Measurements from ENCODE around the gene TBC1D30.
"Not testable (repeated sequence)": the region's sequence is repeated elsewhere in the genome, so short reads cannot be mapped to it uniquely, and the experiment has no call there.

TBC1D30 gene

DNA sequence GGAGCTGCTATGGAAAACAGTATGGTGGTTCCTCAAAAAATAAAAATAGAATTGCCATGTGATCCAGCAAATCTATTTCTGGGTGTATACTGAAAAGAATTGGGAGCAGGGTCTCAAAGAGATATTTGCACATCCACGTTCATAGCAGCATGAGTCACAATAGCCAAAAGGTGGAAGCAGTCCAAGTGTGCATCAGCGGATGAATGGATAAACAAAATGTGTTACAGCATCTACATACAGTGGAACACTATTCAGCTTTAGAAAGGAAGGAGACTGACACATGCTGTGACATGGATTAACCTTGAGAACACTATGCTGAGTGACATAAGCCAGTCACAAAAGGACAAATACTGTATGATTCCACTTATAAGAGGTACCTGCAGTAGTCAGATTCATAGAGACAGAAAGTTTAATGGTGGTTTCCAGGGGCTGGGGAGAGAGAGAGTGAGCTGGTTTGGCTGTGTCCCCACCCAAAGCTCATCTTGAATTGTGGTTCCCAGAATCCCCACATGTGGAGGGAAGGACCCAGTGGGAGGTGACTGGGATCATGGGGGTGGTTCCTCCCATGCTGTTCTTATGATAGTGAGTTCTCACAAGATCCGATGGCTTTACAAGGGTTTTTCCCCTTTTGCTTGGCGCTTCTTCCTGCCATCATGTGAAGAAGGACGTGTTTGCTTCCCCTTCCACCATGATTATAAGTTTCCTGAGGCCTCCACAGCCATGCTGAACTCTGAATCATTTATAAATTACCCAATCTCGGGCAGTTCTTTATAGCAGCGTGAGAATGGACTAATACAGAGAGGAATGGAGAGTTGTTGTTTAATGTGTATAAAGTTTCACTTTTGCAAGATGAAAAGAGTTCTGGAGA lies 17.6 kb upstream of the TBC1D30 start:
- DNase-seq: no peak

DNA sequence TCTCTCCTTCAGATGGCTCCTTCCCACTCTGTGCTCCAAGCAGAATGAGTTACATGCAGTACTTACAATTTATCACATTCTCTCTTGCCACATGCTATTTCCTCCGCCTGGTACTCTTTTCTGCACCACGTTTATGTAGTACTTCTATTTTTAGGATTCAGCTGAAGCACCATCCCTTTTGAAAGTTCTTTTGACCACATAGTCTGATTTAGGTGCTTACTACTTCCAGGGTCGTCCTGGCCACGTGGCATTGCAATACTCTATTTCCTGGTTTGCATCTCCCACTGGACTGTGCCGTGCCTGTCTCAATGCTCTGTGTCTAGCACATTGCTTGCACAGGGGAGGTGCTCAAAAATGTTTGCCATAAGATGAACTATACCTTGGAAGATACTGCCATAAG lies 16.3 kb upstream of the TBC1D30 start:
- DNase-seq: no peak

DNA sequence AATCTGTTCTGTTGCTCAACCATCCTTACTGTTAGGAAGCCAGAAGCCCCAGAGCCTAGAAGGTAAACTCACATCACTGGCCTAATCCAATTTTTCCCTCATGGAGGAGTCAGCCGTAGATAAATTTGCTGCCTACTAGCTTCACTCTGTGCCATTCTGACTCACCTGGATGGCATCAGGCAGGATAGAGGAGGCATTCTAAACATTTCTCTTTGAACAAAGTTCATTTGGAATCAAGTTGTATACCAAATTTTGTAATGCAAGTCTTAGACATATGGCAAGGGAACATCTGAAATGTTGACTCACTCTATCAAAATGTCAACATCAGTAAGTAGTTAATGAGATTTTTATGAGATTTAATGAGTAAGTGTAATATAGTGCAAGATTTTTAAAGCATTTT lies 13.6 kb upstream of the TBC1D30 start:
- DNase-seq: no peak

DNA sequence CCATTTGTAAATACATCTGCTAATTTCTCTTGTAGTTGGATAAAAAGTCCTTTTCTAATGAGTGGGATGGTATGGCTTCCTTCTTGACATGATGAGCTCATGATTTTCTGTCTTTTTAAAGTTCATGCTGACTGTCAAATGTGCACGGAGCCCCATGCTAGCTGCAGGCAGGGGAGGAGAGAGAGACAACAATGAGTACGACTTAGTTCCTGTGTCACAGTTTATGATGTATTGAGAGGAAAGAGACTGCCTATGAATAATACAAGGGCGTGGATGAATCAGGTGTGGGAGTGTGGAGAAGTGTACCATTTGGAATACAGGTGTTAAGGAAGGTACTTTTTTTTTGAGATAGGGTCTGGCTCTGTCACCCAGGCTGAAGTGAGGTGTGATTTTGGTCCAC lies 10.7 kb upstream of the TBC1D30 start:
- no peak for DNase-seq

DNA sequence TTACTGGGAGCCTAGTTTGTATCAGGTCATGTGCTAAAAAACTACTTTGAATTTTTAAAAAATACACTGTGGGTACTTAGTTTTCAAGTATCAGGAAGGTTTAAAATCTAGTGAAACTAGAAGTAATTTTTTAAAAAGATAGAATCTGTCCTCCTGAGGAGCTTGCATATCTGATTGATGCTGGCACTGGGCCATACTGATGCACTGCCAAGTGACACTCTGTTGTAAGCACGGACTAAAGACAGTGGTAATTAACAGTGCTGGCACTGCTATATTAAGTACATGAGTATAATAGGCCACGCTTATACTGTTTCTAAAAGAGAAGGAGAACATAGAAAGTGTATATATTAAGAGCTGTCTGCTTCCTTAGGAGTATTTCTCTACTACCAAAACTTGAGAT lies 10.0 kb upstream of the TBC1D30 start:
- DNase-seq: no peak

DNA sequence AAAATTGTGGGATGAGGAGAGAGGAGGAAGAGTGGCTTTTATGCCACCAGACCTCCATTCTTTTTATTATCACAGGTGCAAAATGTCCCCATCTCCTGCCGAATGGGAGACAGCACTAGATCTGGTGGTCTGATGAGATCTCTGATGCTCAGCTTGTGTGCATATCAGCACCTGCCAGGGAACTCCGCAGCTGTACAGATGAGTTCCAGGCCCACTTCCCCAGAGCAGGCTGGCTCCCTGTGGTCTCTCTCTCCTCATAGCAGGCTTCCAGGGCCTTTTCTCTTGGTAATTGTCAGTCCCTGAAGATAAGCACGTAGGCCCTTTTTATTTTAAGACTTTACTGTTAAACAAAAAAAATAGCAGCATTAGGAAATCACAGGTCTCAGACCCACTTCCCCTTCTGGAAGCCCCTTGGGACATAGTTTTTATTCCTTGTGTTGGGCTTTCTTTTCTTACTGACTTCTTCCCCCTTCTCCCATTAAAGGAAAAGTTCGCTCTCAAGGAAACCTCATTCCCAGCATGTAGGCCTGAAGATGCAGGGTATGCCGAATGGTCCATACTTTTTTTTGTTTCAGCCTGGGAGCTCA lies 4.5 kb upstream of the TBC1D30 start:
- DNase-seq: no peak

DNA sequence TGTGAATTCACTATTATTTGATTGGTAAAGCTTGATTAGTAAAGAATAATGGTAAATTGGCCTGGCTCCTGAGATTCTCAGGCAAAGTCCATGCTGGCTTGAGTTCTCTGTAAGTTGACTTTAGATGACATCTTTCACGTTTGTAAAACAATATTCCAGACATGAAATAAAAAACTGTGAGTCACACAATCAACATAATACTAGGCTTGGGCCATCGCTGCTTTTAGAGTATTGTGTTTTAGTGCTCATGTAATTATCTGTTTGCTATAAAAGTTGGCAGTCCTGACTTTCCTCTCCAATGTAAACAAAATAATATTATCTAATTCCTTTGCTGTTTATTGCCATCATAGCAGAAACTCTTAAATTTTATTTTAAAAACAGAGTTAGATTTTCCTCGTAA lies 3.9 kb upstream of the TBC1D30 start:
- DNase-seq: no peak

DNA sequence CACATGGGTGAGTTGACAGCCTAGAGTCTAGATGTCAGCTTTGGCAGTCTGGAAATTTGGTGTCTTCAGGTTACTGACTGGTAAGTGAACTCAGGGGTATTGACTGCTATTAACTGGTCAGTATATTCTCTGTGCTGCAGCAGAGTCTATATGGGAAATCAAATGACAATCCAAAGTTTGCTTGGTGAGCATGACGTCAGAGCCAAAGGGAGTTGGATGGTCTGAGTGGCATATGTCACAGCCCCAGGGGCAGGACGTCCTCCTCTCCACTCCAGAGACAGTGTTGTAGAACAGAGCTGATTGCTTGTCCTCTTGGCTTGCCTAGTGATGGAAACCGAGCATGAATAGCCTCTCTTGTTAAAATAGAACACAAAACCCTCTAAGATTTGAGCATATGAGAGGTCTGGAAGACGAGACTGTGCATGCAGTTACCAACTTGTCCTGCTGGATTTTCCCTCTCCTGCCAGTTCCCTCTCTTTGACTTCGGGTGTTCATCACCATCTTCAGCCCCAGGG lies 3.3 kb upstream of the TBC1D30 start:
- DNase-seq: no peak

DNA sequence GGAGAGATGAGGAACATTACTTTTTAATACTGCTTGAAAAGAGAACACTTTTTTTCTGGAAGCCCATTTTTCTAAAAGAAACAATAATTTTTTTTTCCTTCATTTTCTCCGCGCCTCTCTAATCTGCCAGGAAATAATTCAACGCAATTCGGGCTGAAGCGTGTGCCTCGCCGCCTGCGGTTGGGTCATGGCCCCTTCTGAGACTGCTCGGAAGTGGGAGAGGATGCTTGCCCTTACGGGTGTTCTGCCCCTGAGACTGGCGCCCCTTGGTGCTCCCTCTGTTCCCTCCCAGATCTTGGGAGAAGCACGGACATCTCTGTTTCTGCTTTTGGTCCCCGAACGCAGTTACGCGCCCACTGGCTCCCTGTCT lies 332 bp upstream of the TBC1D30 start:
- no peak for DNase-seq

DNA sequence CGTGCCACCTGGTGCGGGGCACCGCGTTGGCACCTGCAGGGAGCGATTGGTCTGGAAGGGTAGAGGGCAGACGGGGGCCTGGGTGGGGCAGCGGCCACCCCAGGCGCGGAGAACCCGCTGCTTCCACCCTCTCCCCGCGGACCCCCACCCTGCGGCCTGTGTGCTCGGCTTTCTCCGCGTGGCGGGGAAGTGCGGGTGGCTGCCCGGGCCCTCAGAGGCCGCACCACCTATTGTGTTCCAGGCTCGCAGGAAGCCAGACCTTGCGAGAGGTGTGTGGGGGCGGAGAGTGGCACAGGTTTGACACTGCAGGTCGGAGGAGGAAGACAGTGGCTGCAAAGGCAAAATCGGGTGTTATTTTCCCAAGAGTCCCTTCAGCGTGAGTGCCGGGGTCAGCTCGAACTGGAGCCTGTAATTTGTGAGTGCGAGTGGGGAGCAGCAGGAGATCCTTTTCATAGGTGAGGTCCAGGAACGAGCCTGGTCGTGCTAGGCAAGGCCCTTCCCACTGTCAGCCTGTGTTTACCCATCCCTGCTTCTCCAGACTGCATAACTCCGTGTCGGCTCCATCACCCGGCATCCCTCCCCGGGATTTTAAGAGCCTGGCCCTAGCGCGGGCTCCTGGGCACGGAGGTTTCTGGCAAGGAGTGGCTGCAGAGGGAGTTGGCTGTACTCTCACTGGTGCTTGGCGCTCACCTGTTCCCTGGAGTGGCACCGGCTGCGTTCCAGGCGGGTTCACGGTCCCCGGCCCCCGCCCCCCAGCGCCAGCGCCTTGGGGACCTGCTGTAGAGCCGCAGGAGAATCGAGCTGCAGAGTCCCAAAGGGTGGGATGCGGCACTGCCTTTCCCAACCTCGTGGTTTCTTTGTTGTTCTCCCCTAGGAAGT lies 935 bp downstream of the TBC1D30 start:
- DNase-seq: no peak

DNA sequence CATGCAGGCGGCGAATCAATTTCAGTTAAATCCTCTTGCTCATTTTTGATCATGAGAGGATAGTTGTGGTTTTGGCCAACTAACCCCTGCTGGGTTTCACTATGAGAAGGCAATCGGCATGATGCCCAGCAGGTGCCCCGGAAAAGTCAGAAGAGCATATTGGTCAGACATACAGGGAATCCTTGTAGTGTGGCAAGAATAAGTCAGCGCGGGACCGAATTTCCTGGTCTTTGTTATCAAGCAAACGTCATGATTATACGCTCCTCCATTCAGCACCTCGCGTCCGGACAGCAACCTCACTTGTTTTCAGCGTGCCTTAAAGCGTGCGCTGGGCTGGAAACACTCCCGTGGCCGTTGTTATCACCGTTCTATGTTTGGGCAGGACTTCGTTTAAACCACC lies 1.8 kb downstream of the TBC1D30 start:
- DNase-seq: no peak

DNA sequence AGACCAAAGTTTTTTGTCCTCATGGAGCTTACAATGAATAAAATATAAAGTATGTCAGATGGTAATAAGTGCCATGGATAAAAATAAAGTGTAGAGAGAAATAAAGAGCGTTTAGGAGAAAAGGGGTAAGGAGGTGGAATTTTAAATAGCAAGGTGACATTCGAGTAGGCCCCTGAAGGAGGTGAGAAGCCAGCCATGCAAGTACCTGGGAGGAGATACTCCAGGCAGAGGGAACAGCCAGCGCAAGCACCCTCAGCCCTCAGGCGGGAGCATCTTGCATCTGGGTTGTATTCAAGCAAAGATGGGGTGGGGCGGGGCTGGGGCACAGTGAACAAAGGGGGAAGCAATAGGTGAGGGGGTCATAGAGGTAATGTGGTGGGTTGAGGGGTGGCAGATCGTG lies 4.3 kb downstream of the TBC1D30 start:
- DNase-seq: no peak

DNA sequence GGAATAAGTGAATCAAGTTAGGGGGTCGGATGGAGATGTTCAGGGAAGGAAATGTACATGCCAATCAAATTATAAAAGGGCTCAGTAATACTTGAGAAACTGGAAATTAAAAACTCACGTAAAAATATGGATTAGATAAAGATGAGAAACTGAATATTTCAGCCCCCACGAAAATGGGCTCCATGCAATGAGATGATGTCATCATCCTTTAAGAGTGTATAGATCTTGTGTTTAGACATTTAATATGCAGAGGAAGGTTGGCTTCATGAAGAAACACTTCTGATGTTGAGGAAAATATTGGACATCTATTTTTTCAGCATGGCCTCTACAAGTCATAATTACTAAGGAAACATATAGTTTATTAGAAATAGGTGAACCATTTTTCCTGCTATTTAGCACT lies 9.5 kb downstream of the TBC1D30 start:
- no peak for DNase-seq

DNA sequence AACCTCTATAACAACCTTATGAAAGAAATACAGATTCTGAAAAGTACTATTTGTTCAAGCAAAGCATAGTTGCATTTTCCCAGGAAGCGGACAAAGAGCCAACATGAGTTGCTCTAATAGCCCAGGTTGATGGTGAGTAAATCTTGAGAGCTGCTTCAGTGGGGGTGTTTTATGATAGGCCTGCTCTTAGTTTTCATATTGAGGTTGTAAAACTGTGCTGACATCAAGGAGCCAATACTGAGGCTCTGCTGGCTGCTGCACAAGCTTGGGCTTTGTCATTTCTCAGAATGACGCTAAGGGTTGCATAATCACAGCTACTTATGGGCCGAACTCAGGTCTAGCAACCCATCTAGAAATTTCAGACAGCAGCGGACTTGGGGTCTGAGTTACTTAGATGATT lies 11.5 kb downstream of the TBC1D30 start:
- DNase-seq: no peak

DNA sequence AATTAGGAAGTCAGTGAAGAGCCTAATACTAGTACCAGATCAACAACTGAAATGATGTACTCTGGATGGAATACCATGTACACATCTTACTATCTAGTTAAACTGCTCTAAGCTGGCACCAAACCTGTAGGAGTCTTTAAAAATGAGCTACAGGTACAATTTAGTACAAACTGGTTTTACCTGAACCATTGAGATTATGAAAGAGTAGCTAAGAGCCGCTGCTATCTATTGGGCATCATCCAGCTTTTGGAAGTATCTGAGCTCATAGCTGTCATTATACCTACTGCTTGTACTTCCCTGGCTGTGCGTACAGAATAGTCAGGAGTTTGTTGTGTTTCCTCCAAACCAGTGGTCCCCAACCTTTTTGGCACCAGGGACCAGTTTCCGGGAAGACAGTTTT lies 12.4 kb downstream of the TBC1D30 start:
- DNase-seq: no peak

DNA sequence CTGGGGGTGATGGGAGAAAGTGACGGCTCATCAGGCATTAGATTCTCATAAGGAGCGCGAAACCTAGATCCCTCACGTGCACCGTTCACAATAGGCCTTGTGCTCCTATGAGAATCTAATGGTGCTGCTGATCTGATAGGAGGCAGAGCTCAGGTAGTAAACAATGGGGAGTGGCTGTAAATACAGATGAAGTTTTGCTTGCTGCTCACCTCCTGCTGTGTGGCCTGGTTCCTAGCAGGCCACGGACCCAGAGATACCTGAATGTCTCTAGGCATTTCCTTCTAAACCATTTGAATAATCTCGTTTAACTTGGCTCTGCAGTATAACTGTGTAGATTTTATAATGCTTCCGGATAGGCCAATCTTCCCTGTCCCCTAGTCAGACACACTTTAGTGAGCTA lies 13.0 kb downstream of the TBC1D30 start:
- no peak for DNase-seq

DNA sequence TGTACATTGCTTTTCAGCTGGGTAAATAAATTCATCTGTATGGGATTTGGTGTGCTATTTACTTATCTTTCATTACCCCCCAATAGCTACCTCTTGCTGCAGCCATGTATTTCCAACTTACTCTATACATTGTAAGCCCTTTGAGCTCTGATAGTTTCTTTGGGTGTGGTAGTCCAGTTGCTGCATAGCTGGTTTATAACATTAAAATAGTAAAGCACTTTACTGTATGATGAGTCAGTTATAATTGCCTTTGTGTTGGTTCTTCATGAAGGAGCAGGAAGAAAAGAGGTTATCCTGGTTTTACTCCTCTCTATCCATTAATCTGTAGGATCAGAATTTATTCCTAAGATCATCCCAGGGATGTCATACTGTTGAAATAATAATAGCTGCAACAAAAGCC lies 15.7 kb downstream of the TBC1D30 start:
- DNase-seq: no peak

DNA sequence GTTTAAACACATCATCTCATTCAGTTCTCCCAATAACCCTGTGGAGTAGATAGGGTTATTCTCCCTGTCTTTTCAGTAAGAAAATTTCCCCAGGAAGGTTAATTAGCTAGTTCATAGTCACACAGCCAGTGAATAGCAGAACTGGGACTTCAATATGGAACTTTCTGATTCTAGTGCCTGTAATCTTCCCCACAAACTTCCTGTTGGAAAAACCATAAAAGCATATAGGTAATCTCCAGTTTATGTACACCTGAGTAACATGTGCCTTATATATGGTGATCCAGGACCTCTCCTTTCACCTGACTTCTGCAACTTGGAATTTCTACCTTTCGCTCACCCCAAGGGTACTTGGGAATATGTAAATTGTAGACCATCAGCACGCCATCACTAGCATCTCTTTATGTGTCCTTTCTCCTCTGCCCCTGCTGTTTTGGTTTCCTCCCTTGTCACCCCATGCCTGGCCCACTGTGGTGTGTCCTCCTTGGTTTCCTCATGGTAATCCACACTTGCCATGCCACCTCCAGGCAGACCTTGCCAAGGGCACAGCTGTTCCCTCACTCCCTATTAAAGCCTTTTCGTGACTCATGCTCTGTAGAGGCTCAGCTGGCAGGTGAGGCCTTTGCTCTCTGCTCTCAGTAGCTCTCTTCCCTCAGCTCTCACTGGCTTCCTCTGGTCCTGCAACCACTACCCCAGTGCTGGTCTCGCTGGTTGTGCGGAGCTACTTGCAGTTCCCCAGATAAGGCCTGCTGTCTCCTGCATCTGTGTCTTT lies 16.7 kb downstream of the TBC1D30 start:
- DNase-seq: no peak

DNA sequence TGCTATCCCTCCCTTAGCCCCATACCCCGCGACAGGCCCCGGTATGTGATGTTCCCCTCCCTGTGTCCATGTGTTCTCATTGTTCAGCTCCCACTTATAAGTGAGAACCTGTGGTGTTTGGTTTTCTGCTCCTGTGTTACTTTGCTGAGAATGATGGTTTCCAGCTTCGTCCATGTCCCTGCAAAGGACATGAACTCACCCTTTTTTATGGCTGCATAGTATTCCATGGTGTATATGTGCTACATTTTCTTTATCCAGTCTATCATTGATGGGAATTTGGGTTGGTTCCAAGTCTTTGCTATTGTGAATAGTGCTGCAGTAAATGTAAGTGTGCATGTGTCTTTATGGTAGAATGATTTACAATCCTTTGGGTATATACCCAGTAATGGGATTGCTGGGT lies 24.0 kb downstream of the TBC1D30 start:
- DNase-seq: not testable (repeated sequence)

DNA sequence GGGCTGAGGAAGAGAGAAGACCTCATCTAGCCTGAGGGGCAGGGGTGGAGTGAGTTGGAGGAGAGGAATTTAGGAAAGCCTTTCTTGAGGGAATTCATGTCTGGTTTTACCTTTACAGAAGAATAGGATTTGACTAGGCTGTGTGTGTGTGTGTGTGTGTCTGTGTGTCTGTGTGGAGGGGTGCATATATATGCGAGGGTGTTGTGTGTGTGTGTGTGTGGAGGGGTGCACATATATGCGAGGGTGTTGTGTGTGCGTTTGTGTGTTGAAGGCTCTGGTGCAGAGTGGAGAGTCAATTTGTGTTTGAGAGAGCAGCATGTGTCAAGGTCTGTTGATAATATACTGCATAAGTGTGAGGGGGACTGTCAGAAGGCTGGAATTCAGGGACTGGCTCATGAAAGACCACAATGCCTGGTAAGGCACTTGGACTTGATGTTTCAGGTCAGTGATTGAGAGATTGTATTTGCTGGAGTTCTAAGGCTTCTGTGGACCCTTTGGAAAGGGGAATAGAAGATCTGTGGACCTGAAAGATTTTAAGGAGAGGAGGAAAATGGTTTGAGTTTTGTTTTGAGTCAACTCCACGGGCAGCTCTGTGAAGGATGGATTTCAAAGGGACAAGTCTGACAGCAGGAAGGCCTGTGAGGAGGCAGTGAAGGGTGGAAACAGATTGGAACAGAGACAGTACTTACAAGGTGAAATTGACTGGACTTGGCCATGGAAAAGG lies 34.6 kb downstream of the TBC1D30 start:
- no peak for DNase-seq

DNA sequence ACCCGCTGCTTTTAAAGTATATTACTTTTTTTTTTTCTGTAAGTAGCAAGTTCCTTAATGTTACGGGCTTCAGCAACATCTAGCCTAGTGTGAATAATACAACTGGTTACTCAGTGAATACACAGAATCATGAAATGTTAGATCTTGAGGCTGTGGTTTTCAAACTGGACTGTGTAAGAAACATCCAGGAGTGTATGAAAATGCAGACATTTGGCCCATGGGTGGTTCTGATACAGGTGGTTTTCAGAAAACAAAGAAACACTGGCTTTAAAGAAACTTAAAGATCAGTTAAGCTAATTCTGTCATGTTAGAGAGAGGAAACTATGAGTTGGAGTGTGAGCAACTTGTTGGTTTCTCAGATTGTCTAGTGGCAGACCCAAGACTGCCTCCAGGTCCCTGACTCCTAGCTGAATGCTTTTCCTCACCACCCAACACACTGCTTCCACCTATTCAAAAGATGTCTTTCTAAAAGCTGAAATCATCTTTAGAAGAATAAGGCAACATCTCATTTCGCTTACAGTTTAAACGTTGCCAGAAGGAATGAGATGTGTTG lies 36.1 kb downstream of the TBC1D30 start:
- DNase-seq: no peak

DNA sequence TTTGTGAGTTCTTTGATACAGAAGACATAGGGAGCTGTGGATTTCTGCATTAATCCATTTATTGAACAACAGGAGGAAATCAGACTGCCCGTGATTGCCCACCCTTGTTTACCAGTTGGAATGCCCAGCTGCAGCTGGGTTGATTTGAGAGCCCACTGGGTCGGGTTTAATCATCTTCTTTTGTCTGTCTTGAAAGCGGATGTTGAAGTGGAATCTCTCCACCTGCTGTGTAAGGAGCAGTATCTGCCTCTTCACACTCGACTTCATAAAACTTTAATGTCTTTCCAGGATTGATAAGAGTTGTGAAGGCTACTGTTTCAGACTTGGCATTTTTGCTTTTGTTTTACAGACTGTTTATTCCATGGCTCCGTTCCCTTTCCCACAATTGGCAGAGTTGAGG lies 39.9 kb downstream of the TBC1D30 start:
- DNase-seq: no peak
